H1 (cell line): ENCODE data around the gene CMIP. TPM values are rescaled to one million over a fixed set of nuclear protein-coding genes. Genes with fewer than 3 reads are reported as not detected.

Source experiments
- KDM4A ChIP-seq: IDR thresholded peaks from one replicate; pipeline ENCODE4 v1.7.1; 2012; ENCODE audit warnings: low read depth, mild to moderate bottlenecking, moderate library complexity, low read length, inconsistent platforms; ENCODE audit not compliant: severe bottlenecking
- RXRA ChIP-seq: IDR thresholded peaks from 2 replicates; pipeline ENCODE4 v1.6.1; 2011; ENCODE audit warnings: low read depth, mild to moderate bottlenecking, low read length, moderate library complexity; ENCODE audit not compliant: insufficient read depth
- SRF ChIP-seq: IDR thresholded peaks from 2 replicates; pipeline ENCODE4 v1.6.1; 2011; ENCODE audit warnings: mild to moderate bottlenecking, low read depth, low read length, moderate library complexity
- polyA plus RNA-seq, 7 experiments: library from polyadenylated mRNA; depleted of rRNA in 3 of 7; stranded (reverse) in 5 of 7; unstranded in 2 of 7; fragments of >200 nt in 5 of 7; fragments of 200-250 nt in 2 of 7; gene quantifications; 1 replicate in 5 of 7; 2 replicates in 1 of 7; 4 replicates in 1 of 7; pipeline versions ENCODE4 v1.2.1 to v1.2.3, GENCODE V29; 2011 to 2013; ENCODE audit warnings: missing spikeins in 2 of 7, mixed read lengths in 2 of 7
- total RNA-seq: library from RNA; stranded (reverse); fragmentation: NEBNext Ultra II Directional; extraction: Animal tissue kit (Norgen Biotek cat#: 25700); gene quantifications from 2 replicates; pipeline ENCODE4 v1.2.1, GENCODE V29; 2021

CMIP gene
- total and polyA plus RNA-seq, 2 of the 8 experiments (the other 6 are each of a cell fraction or from before 2014, with no cell fraction given): 7.9 to 53.2 TPM

GRCh38 chr16:81607006-81607405, 162.4 kb downstream of the CMIP start (continued):
- TF ChIP-seq RXRA (no peak), SRF (no peak), KDM4A (no peak)
